ENCODE results near the gene CDKL1.

DNA sequence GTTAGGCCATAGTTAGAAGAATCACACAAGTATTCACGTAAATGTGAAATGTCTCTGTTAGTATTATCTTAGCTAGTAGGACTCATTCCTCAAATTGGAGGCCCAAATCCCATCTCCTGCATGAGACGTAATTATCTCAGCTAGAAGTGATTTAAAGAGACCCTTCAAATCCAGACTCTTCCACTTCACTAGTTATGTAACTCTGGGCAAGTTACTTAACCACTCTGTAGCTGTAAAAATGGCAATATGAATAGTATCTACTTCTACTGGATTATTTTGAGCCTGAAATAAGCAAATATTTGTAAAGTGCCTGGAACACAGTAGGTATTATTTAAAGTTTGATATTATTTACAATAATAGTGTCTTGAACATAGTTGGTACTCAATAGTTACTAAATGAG is 28.4 kb upstream of the CDKL1 start:
- TF ChIP-seq, protein P1, sequence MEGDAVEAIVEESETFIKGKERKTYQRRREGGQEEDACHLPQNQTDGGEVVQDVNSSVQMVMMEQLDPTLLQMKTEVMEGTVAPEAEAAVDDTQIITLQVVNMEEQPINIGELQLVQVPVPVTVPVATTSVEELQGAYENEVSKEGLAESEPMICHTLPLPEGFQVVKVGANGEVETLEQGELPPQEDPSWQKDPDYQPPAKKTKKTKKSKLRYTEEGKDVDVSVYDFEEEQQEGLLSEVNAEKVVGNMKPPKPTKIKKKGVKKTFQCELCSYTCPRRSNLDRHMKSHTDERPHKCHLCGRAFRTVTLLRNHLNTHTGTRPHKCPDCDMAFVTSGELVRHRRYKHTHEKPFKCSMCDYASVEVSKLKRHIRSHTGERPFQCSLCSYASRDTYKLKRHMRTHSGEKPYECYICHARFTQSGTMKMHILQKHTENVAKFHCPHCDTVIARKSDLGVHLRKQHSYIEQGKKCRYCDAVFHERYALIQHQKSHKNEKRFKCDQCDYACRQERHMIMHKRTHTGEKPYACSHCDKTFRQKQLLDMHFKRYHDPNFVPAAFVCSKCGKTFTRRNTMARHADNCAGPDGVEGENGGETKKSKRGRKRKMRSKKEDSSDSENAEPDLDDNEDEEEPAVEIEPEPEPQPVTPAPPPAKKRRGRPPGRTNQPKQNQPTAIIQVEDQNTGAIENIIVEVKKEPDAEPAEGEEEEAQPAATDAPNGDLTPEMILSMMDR (conservative IDR thresholded peaks at IDR 0.05; ENCODE audit: low read depth, low read length) = no peak
- no peak for TF ChIP-seq EZH2 (IDR thresholded peaks at IDR 0.05; ENCODE audit: low read length, unreplicated experiment)
- no peak for TF ChIP-seq EZH2phosphoT487 (IDR thresholded peaks at IDR 0.05; ENCODE audit: borderline replicate concordance, low read length)
